ENCODE results near the gene UVRAG.

The UVRAG gene

GRCh38 chr11:75810637-75811390 lies 4.2 kb upstream of the UVRAG start:
- DNase-seq: no peak

- no peak for DNase-seq
Observed at GRCh38 chr11:75811485-75811884, 3.5 kb upstream of the UVRAG start.

GRCh38 chr11:75812542-75813040 lies 2.4 kb upstream of the UVRAG start:
- DNase-seq: no peak

DNA sequence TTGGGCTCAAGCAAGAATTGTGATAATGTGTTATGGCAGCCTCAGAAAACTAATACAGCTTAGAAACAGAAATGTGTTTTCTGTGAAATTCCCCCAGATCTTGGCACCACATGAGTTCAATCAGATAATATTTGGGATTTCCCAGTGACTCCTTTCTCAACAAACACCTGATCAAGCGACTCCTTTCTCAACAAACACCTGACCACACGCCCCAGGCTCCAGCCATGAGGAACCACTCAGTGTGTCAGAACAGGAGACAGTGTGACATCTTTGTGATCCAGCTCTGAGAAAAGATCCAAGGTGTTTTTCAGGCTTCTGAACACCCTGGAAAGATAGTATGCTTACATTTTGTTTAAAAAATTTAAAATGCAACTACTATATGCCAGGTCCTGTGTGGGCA lies 1.9 kb upstream of the UVRAG start:
- DNase-seq: no peak

DNA sequence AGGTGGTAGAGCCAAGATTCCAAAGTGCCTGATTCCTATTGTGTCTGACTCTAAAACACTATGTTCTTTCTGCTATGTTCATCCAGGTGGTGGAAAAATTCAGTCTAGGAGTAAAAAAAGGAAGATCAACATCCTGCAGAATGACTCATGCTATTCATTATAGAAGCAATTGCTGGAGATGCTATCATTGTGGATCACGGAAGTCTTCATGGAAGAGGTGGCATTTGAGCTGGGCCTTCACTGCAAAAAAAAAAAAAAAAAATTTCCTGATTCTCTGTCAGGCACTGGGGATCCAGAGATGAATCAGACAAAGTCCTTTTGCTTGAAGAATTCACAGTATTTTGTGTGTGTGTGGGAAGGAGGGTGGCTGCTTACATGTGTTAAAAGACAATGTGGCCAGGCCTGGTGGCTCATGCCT lies 1.4 kb upstream of the UVRAG start:
- no peak for DNase-seq

GRCh38 chr11:75814363-75814676 lies 690 bp upstream of the UVRAG start:
- no peak for DNase-seq

DNA sequence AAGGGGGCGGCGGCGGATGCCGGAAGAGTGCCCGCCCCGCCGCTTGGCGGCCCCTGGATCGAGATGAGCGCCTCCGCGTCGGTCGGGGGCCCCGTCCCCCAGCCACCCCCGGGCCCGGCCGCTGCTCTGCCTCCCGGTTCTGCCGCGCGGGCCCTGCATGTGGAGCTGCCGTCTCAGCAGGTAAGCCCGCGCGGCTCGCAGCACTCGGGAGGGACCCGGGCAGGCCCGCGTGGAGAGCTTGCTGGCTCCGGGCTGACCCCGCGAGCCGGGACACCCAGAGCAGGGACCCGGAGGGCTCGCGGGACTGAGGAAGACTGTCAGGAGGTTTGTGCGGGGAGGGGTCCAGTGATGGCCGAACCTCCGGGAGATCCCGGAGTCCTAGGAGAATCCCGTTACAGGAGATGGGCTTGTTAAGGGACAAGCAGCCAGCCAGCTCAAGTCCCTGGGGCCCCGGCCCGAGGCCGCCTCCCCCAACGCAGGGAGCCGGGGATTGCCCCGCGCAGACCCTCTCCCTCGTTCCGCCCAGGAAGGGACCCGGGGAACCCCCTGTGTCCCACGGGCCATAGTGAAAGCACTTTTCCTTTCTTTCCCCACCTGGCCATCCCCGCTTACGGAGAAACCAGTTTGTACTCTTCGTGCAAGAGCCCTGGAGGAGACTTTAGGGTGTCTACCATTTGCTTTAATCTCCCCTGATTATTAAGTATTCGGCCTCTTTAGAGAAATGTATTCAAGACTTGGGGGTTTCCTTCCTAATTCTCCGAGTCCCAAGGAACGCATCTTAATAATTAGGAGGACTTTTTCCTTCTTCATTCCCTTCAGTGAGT lies 547 bp downstream of the UVRAG start:
- DNase-seq: peak; percentile 21 to 34

DNA sequence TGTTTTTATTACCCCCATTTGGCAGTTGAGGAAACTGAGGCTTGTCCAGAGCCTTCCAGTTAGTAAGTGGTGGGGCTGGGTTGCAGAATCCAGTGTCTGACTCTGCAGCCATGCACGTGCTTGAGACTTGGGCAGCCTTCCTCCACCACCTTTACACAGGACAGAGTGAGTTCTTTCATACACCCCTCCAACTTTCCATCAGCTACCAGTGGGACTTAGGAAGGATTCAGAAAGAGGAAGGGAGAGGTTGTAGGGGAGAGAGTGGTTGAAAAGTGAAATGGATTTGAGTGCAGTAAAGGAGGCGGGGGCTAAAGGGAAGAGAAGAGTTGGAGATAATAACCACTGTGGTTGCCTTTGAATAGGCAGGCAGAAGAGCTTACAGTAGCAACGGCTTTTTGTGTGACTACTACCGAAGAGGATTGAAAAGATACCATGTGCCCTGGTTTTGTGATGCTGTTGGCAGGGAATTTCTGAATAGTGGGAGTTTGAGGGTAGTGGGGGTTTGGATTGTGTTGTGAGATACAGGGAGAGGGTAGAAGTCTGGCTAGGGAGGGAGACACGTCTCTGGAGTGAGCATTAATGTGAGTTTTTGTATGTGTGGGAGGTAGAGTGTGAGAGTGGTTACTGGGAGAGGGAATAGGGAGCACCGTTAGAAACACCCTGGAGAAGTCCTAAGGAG lies 1.7 kb downstream of the UVRAG start:
- no peak for DNase-seq

GRCh38 chr11:75820645-75821044 lies 5.6 kb downstream of the UVRAG start:
- DNase-seq: no peak

GRCh38 chr11:75821202-75821601 lies 6.2 kb downstream of the UVRAG start:
- DNase-seq: no peak

DNA sequence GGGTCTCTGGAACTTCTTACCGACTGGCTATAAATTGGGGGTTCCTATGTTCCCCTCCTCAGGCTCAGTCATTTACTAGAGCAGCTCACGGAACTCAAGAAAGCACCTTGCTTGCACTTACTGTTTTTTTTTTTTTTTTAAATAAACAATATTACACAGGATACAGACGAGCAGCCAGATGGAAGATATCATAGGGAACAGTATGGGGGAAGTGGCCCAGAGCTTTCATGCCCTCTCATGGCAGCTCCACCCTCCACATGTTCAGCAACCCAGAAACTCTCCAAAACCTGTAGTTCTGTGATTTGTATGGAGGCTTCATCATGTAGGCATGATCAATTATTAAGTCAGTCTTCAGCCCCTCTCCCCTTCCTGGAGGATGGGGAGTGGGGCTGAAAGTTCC lies 7.5 kb downstream of the UVRAG start:
- no peak for DNase-seq

- DNase-seq: no peak
Observed at GRCh38 chr11:75823415-75823814, 8.4 kb downstream of the UVRAG start.

- no peak for DNase-seq
Observed at GRCh38 chr11:75823946-75824345, 8.9 kb downstream of the UVRAG start.

GRCh38 chr11:75826461-75827230 lies 11.6 kb downstream of the UVRAG start:
- no peak for DNase-seq

DNA sequence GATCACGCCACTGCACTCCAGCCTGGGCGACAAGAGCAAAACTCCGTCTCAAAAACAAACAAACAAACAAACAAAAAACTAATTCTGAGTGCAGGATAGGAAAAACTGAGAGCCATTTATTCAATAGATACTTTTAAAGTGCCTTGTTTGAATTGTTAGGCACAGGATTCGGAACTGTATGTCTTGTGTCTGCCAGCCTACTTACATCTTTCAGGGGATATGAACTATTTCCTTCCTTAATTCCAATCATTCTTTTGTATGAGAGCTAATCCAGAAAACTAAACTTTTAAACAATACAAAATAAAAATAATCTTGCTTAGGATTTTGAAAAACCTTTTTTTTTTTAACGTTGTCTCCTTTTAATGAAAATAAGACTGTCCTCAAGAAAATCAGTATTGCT lies 12.6 kb downstream of the UVRAG start:
- no peak for DNase-seq

- no peak for DNase-seq
Observed at GRCh38 chr11:75831915-75832502, 17.0 kb downstream of the UVRAG start.

- DNase-seq: no peak
Observed at GRCh38 chr11:75834728-75835127, 19.7 kb downstream of the UVRAG start.

GRCh38 chr11:75836417-75836816 lies 21.4 kb downstream of the UVRAG start:
- DNase-seq: no peak

DNA sequence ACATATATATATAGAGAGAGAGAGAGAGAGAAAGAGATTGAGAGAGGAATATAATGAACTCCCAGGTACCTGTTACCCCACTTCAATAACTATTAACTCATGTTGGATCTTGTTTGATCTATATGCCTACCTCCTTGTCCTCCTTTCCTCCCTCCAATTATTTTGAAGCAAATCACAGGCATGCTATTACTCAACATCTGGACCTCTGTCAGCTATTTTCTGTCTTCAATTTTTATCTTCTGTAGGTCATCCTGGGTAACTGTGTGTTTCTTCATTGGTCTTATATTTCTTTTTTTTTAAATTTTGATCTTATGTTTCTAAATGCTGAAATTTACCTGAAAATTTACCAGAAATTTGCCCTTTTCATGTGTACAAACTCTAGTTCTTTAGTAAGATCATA lies 24.8 kb downstream of the UVRAG start:
- DNase-seq: no peak

- no peak for DNase-seq
Observed at GRCh38 chr11:75840522-75840921, 25.5 kb downstream of the UVRAG start.

DNA sequence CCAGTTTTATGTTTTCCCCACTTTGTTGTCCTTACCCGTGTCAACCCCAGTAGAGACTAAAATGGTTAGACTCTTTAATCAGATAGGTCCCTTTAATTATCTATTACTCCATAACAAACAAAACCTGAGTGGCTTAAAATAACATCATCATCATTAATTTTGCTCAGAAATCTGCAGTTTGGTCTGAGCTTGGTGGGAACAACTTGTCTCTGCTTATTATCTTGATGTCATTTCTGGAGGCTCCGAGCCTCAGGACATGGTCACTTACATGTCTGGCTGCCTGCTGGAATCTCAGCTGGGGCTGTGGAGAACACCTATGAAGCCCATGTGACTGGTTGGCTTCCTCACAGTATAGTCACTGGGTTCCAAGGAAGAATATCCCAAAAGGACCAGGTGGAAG lies 26.7 kb downstream of the UVRAG start:
- no peak for DNase-seq

DNA sequence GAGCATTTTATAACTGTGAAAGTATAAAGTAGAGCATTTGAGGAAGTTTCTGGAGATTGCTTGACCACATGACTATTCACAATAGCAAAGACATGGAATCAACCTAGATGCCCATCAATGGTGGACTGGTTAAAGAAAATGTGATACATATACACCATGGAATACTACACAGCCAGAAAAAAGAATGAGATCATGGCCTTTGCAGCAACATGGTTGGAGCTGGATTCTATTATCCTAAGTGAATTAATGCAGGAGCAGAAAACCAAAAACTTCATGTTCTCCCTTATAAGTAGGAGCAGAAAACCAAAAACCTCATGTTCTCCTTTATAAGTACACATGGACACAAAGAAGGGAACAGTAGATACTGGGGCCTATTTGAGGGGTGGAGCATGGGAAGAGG lies 30.3 kb downstream of the UVRAG start:
- DNase-seq: no peak

- DNase-seq: no peak
Observed at GRCh38 chr11:75849894-75850293, 34.9 kb downstream of the UVRAG start.
